Naive B cell (primary cell): ENCODE data around the gene USP20. TPM values are rescaled to one million over a fixed set of nuclear protein-coding genes. Genes with fewer than 3 reads are reported as not detected.

Source experiments
- ATAC-seq, 2 donors: fragments of 150-1000 bp; cut with Tn5 transposase; 2 replicates each; pipeline ENCODE4 v1.10.0; 2021; ENCODE audit warnings: low read depth in 2 of 2, mild to moderate bottlenecking in 2 of 2, moderate library complexity in 2 of 2
- DNase-seq: peaks from one replicate; pipeline ENCODE4 v3.0.0; 2022
- H3K27ac Mint-ChIP-seq, 6 donors: one replicate each; pipeline ENCODE4 v1.8.0; 2020 to 2022; ENCODE audit warnings: mild to moderate bottlenecking in 6 of 6, mixed read lengths in 6 of 6, moderate library complexity in 5 of 6, inconsistent platforms in 2 of 6
- H3K27me3 Mint-ChIP-seq, 3 donors: one replicate each; pipeline ENCODE4 v1.8.0; 2021 to 2022; ENCODE audit warnings: mixed read lengths in 3 of 3, mild to moderate bottlenecking in 1 of 3
- H3K36me3 Mint-ChIP-seq, 2 donors: one replicate each; pipeline ENCODE4 v1.8.0; 2020 to 2022; ENCODE audit warnings: mixed read lengths in 2 of 2, inconsistent platforms in 1 of 2, mild to moderate bottlenecking in 1 of 2
- H3K4me1 Mint-ChIP-seq, 3 donors: one replicate each; pipeline ENCODE4 v1.8.0; 2020 to 2022; ENCODE audit warnings: mixed read lengths in 3 of 3, inconsistent platforms in 1 of 3, mild to moderate bottlenecking in 1 of 3, moderate library complexity in 1 of 3
- H3K4me3 Mint-ChIP-seq, 8 donors: one replicate each; pipeline ENCODE4 v1.8.0; 2020 to 2022; ENCODE audit warnings: mild to moderate bottlenecking in 8 of 8, mixed read lengths in 8 of 8, moderate library complexity in 8 of 8, inconsistent platforms in 2 of 8
- H3K9me3 Mint-ChIP-seq, 7 donors: one replicate each; pipeline ENCODE4 v1.8.0; 2020 to 2022; ENCODE audit warnings: mixed read lengths in 7 of 7, mild to moderate bottlenecking in 5 of 7, inconsistent platforms in 2 of 7, moderate library complexity in 1 of 7
- polyA plus RNA-seq, 6 donors: library from polyadenylated mRNA; unstranded; fragments of 300-500 nt; fragmentation: Illumina TruSeq; gene quantifications; one replicate each; pipeline ENCODE4 v1.2.3, GENCODE V29; 2021; ENCODE audit warnings: low read depth in 6 of 6

Gene USP20
- polyA plus RNA-seq, 6 donors from 2014 or later: 12.7 to 23.9 (median 14.9) TPM

GRCh38 chr9:129866394-129867135, 31.3 kb downstream of the USP20 start:
- Mint-ChIP-seq H3K4me1 (peaks cover 6 to 24% (median 17%) of the 10 kb centered on the region in 3 donors), H3K9me3 (no peaks in the 10 kb centered on the region), H3K4me3 (no peak overlapping the region), H3K36me3 (peaks cover 0 to 11% of the 10 kb centered on the region in 2 donors), H3K27me3 (no peaks in the 10 kb centered on the region), H3K27ac (peak overlapping the region in 1 of 6 donors; percentile 79)
- ATAC-seq: no peak
- no peak for DNase-seq

- Mint-ChIP-seq H3K9me3 (no peaks in the 10 kb centered on the region), H3K27ac (peak overlapping the region in 1 of 6 donors; percentile 44), H3K27me3 (no peaks in the 10 kb centered on the region), H3K36me3 (peaks cover 0 to 6% of the 10 kb centered on the region in 2 donors), H3K4me1 (peaks cover 6 to 24% (median 17%) of the 10 kb centered on the region in 3 donors), H3K4me3 (no peak overlapping the region)
- no peak for DNase-seq
- no peak for ATAC-seq
Observed at GRCh38 chr9:129867136-129868022, 32.1 kb downstream of the USP20 start.

- Mint-ChIP-seq H3K4me3 (no peak overlapping the region), H3K36me3 (peaks cover 0 to 6% of the 10 kb centered on the region in 2 donors), H3K4me1 (peaks cover 6 to 20% (median 13%) of the 10 kb centered on the region in 3 donors), H3K27me3 (no peaks in the 10 kb centered on the region), H3K9me3 (no peaks in the 10 kb centered on the region), H3K27ac (peak overlapping the region in 1 of 6 donors; percentile 54)
- no peak for ATAC-seq
- DNase-seq: no peak
Observed at GRCh38 chr9:129868023-129868871, 33.0 kb downstream of the USP20 start.

GRCh38 chr9:129868872-129869486, 33.7 kb downstream of the USP20 start:
- H3K36me3 Mint-ChIP-seq: peaks cover 4 to 6% of the 10 kb centered on the region in 2 donors
- H3K4me3 Mint-ChIP-seq: no peak overlapping the region
- H3K4me1 Mint-ChIP-seq: peaks cover 6 to 15% (median 10%) of the 10 kb centered on the region in 3 donors

GRCh38 chr9:129869585-129870501, 34.6 kb downstream of the USP20 start:
- H3K36me3 Mint-ChIP-seq: peaks cover 3 to 7% of the 10 kb centered on the region in 2 donors
- H3K27ac Mint-ChIP-seq: peak overlapping the region in 1 of 6 donors; percentile 63
- H3K27me3 Mint-ChIP-seq: no peaks in the 10 kb centered on the region
- H3K4me3 Mint-ChIP-seq: no peak overlapping the region
- H3K9me3 Mint-ChIP-seq: no peaks in the 10 kb centered on the region
- no peak for DNase-seq
- no peak for ATAC-seq
- peaks cover 6 to 15% (median 10%) of the 10 kb centered on the region in 3 donors for H3K4me1 Mint-ChIP-seq

More at GRCh38 chr9:129868872-129869486, 33.7 kb downstream of the USP20 start:
- Mint-ChIP-seq H3K27ac (peak overlapping the region in 1 of 6 donors; percentile 54), H3K9me3 (no peaks in the 10 kb centered on the region), H3K27me3 (no peaks in the 10 kb centered on the region)
- peak; percentile 68 to 79 for ATAC-seq
- DNase-seq: no peak

GRCh38 chr9:129871046-129871445, 35.8 kb downstream of the USP20 start:
- no peak overlapping the region for H3K4me3 Mint-ChIP-seq
- no peak for ATAC-seq
- H3K4me1 Mint-ChIP-seq: peaks cover 3 to 8% (median 5%) of the 10 kb centered on the region in 3 donors

GRCh38 chr9:129873563-129874190, 38.4 kb downstream of the USP20 start:
- no peaks in the 10 kb centered on the region for H3K27me3 Mint-ChIP-seq
- no peaks in the 10 kb centered on the region for H3K9me3 Mint-ChIP-seq
- ATAC-seq: no peak
- H3K27ac Mint-ChIP-seq: peak overlapping the region in 3 of 6 donors; percentile 7 to 87 (median 75)
- no peak for DNase-seq
- H3K4me3 Mint-ChIP-seq: no peak overlapping the region
- H3K4me1 Mint-ChIP-seq: peaks cover 0 to 3% (median 0%) of the 10 kb centered on the region in 3 donors
- peaks cover 0 to 7% of the 10 kb centered on the region in 2 donors for H3K36me3 Mint-ChIP-seq

More at GRCh38 chr9:129871046-129871445, 35.8 kb downstream of the USP20 start:
- peak overlapping the region in 2 of 6 donors; percentile 38 to 77 for H3K27ac Mint-ChIP-seq
- no peaks in the 10 kb centered on the region for H3K9me3 Mint-ChIP-seq
- peaks cover 0 to 7% of the 10 kb centered on the region in 2 donors for H3K36me3 Mint-ChIP-seq
- no peak for DNase-seq
- H3K27me3 Mint-ChIP-seq: no peaks in the 10 kb centered on the region

GRCh38 chr9:129874261-129875101, 39.2 kb downstream of the USP20 start:
- ATAC-seq: no peak
- H3K4me1 Mint-ChIP-seq: peaks cover 0 to 3% (median 0%) of the 10 kb centered on the region in 3 donors
- H3K36me3 Mint-ChIP-seq: peaks cover 0 to 7% of the 10 kb centered on the region in 2 donors
- no peaks in the 10 kb centered on the region for H3K27me3 Mint-ChIP-seq
- DNase-seq: no peak
- H3K9me3 Mint-ChIP-seq: no peaks in the 10 kb centered on the region
- H3K4me3 Mint-ChIP-seq: peak overlapping the region in 1 of 8 donors; percentile 80
- H3K27ac Mint-ChIP-seq: peak overlapping the region in 1 of 6 donors; percentile 87

GRCh38 chr9:129875181-129875611, 39.9 kb downstream of the USP20 start:
- Mint-ChIP-seq H3K27ac (no peak overlapping the region), H3K9me3 (no peaks in the 10 kb centered on the region), H3K4me1 (peaks cover 0 to 3% (median 0%) of the 10 kb centered on the region in 3 donors), H3K27me3 (no peaks in the 10 kb centered on the region), H3K36me3 (peaks cover 0 to 7% of the 10 kb centered on the region in 2 donors), H3K4me3 (no peak overlapping the region)
- DNase-seq (no peak), ATAC-seq (no peak)

GRCh38 chr9:129875687-129876395, 40.6 kb downstream of the USP20 start:
- Mint-ChIP-seq H3K27ac (no peak overlapping the region), H3K4me3 (no peak overlapping the region), H3K27me3 (no peaks in the 10 kb centered on the region), H3K4me1 (peaks cover 0 to 3% (median 0%) of the 10 kb centered on the region in 3 donors), H3K36me3 (peaks cover 0 to 7% of the 10 kb centered on the region in 2 donors), H3K9me3 (no peaks in the 10 kb centered on the region)
- ATAC-seq (no peak), DNase-seq (no peak)
